Glomerular visceral epithelial cell (primary cell): ENCODE results near the gene RPL27.
"Not testable (repeated sequence)": the region's sequence is repeated elsewhere in the genome, so short reads cannot be mapped to it uniquely, and the experiment has no call there.

ENCODE experiments used
- DNase-seq: peaks from one replicate; pipeline ENCODE4 v3.0.0-alpha.2; 2016; ENCODE audit errors: extremely low spot score

The RPL27 gene

DNA sequence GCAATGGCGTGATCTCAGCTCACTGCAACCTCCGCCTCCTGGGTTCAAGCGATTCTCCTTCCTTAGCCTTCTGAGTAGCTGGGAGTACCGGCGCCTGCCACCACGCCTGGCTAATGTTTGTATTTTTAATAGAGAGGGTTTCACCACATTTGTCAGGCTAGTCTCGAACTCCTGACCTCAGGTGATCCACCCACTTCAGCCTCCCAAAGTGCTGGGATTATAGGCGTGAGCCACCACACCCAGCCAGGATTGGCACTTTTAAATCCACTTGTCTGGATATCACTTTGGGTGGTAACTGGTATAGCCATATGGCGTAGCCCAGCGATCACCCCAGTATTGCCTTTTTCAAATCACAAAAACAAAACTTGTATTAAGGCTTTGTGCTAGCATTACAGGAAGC, 4.3 kb upstream of the RPL27 start:
- DNase-seq = not testable (repeated sequence)

DNA sequence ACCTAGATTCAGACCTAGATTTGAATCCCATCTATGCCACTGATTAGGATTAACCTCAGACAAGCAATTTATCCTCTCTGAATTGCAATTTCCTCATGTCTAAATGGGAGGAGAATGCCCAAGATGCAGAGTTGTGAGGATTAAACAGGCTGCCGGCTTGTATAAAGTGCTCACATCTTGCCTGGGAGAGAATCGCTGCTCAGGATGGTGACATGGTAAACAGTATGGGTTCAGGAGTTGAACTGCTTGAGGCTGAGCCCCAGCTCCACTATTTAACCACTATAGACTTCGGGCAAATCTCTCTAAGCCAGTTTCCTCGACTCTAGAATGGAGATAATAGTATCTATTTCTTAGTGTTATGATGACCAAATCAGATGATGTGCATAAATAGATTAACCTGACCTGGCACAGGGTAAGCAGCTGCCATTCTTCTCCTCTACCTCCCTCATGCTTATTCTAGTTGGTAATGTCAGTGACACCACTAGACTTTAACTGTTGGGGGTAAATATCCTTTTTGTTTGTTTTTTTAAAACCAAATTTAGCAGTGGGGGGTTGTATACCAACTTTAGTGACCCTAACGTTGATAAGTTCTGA, 732 bp upstream of the RPL27 start:
- DNase-seq = no peak

DNA sequence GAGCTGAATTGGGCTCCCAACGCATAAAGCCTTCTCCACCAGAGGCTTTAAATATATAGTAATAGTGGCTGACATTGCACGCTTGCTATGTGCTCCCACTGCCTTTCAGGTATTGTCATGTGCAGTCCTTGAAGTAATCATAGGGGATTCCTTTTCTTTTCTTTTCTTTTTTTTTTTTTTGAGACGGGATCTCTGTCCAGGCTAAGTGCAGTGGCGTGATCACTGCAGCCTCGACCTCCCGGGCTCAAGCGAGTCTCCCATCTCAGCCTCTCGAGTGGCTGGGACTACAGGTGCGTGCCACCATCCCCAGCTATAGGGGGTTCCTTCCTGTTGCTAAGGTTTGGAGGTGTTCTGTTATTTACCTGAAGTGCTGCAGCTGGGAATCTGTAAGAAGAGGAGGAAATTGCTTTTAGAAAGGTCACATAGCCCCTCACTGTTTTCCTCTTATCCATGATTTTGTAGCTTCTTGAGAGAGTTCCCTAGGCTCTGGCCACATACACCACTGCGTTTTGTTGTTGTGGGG, 845 bp downstream of the RPL27 start:
- DNase-seq = no peak

DNA sequence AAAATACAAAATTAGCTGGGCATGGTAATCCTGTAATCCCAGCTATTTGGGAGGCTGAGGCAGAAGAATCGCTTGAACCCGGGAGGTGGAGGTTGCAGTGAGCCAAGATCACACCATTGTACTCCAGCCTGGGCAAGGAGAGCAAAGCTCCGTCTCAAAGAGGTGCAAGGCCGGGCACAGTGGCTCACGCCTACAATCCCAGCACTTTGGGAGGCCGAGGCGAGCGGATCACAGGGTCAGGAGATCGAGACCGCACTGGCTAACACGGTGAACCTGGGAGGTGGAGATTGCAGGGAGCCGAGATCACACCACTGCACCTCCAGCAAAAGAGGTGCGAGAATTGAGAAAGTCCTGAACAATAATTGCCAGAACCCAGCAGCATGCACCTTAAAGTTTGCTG, 2.7 kb downstream of the RPL27 start:
- not testable (repeated sequence) for DNase-seq

DNA sequence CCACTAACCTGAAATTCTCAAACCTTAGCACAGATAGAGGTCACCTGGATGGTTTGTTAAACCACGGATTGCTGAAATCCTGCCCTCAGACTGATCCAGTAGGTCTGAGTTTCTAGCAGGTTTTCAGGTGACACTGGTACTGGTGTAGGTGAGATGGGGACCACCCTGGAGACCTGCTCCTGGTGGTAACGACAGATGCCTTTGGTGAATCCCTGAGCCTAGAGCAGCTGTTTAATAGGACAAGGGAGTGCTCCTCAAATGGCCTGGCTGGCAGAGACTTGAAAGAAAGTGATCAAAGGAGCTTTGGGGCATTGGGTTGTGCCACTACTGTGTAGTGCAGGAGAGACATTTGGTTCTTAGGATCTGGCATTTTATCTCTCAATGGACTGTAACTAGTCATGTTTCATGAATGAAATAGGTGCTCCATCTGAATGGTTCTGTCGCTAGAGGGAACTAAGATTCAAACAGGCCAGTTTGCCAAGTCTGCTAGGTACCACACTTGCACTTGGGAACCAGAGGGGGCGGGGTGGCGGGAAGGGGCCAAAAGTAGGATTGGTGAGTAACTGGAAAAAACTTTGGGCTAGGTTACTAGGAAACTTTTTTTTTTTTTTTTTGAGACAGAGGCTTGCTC, 5.4 kb downstream of the RPL27 start:
- DNase-seq = peak; percentile 57

DNA sequence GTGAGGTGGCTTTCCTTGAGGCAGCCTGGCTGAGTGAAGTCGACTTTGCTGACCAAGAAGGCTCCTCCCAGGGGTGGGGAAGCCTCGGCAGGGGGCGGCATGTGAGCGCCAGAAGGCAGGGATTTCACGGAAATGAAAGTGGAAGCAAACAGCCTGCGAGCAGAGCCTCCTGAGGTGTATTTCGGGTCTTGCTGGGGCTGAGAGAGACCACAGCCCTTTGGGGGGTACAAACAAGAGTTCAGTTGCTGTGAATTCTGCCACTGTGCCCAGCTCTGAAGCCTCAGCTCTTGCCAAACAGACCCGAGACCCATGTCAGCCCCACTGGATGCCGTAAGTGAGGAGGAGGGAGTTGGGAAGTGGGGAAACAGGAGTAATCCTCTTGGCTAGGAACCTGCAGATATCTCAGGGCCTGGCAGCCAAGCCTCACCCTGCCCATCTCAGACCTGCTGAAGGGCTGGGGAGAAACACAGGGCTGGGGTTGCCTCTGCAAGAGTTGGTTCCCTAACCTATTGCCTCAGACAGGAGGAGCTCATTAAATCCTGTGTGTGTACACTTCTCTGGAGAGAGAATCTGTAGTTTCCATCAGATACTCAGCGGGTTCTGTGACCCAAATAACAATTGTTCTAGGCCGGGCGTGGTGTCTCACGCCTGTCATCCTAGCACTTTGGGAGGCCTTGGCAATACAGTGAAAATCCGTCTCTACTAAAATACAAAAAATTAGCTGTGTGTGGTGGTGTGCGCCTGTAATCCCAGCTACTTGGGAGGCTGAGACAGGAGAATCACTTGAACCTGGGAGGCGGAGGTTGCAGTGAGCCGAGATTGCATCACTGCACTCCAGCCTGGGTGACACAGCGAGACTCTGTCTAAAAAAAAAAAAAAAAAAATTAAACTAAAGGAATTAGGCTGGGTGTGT, 8.7 kb downstream of the RPL27 start, which contains the start of gene IFI35:
Gene IFI35 (plus strand): TSS at position 146 of the 913 bp plus-strand sequence. CDS start 164 bp downstream, at position 310.
- peak; percentile 86 for DNase-seq

DNA sequence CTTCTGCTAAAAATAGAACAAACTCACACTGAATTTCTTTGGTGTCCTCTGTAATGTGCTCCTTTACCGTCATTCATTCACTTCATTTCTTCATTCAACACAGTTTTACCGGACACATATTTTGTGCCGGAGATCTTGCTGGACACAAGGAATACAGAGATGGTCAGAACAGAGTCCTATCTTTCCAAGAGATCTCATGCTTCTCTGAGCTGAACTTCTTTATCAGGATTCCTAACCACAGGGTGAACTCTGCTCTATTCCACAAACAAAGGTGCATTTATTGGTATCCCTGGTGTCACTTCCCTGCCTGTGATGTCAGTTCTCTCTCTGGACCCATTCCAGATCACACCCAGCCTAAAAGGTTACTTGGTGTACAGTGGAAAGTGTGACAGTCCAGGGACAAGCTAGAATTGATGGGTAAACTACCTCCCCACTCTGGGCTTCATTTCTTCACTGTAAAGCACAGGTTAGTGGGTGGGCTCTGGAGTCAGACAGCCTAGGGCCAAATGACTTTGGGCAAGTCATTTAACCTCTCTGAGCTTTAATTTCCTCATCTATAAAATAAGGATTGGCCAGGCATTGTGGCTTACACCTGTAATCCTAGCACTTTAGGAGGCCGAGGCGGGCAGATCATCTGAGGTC, 12.6 kb downstream of the RPL27 start:
- DNase-seq = no peak

DNA sequence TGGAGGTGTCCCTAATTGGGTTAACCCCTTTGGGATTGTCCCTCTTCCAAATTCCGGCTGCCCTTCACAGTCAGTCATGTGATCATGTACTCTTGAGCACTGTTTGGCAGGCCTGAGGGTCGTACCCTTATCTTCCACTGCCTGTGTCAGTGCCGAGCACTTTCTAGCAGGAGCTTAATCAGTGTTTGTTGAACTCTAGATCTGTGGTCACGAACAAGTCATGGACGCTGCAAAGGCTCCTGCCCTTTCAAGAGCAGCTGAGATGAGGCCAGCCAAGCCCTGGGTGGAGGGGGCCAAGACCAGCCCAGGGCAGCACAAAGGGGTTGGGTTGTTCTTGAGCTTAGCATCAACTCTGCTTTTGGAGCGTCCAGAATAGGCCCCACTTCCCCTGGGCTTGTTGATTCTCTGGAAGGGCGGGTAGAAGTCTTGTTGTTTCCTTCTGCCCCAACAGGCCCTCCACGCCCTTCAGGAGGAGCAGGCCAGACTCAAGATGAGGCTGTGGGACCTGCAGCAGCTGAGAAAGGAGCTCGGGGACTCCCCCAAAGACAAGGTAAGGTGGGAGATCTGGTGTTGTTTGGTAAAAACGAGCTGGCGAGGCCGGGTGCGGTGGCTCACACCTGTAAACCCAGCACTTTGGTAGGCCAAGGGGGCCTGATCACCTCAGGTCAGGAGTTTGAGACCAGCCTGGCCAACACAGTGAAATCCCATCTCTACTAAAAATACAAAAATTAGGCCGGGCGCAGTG, 13.7 kb downstream of the RPL27 start:
- DNase-seq = no peak

DNA sequence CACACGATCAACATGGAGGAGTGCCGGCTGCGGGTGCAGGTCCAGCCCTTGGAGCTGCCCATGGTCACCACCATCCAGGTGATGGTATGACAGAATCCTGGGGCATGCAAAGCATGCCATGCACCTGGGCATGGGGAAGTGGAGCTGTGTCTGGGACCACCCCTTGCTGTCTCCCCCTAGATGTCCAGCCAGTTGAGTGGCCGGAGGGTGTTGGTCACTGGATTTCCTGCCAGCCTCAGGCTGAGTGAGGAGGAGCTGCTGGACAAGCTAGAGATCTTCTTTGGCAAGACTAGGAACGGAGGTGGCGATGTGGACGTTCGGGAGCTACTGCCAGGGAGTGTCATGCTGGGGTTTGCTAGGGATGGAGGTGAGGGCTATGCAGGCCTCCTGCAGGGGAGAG, 15.1 kb downstream of the RPL27 start:
- DNase-seq = no peak

DNA sequence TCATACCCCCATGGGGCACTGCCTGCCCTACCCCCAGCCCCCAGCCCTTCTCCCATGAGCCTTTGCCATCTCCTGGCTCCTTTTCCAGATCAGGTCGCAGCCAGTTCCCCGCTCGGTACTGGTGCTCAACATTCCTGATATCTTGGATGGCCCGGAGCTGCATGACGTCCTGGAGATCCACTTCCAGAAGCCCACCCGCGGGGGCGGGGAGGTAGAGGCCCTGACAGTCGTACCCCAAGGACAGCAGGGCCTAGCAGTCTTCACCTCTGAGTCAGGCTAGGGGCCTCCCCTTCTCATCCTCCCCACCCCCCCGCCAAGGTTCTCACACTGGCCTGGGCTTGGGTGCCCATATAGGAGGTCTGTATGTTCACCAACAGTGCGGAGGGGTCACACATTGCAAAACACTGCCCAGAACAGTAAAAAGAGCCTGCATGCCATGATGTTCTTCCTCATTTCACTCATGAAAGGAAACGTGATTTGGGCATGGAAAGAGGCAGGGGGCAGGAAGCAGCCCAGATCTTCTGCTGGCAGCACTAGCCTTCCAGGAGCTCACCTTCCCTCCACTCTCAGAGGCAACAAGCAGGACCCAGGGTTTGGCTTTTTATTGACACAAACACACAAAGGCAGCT, 15.9 kb downstream of the RPL27 start:
- DNase-seq = no peak

DNA sequence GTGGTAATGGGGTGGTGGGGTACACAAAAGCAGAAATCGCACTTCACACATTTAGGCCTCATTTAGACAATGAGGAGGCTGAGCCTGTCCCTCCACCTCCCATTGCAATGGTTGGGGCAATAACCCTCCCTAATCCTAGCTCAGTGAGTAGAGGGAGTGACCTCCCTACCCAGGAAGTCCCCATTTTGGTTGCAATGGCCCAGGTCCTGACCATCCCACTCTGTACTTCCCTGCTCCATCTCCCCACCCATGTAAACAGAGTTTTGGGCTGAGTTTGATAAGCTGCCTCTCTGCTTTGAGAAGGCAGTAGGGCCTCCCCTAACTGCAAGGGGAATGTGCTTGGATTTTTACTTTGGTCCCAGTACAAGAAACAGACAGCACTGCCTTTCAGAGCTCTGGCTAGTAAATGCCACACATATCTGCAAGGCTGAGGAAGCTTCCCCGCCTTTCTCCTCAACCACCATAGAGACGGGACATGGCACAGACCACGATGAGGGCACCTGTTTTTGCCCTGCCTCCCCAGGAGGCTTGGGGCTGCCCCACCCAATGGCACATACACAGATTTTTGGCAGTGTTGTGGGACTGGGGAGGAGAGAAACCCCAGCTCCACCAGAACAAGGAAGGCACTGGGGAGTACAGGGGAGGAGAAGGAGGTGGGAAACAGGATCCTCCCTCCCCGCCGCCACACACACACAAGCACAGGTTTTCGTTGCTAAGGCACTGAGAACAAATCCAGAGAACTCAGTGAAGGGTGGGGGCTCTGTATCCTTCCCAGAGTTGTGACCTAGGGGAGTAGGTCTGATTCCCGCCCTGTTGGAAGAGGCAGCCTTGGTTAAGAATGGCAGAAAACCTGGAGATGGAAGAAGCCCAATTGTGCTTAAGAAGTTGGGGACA, 16.7 kb downstream of the RPL27 start:
- no peak for DNase-seq

DNA sequence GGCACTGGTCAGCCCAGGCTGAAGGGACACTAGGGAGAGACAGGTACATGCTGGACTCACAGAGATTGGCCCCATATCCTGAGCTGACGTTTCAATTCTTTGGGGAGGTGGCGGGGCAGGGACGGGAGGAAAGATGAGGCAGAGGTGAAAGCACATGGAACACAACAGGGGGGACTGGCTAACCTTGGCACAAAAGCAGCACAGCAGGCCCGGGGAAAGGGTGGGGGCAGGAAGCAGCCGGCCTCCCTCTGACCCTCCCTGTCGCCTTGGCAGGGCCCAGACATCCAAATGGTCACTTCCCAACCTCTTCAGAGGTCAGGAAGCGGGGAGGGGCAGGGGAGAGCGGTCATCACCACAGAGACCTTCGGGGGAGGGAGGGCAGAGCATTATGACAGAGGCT, 17.4 kb downstream of the RPL27 start:
- DNase-seq = no peak

DNA sequence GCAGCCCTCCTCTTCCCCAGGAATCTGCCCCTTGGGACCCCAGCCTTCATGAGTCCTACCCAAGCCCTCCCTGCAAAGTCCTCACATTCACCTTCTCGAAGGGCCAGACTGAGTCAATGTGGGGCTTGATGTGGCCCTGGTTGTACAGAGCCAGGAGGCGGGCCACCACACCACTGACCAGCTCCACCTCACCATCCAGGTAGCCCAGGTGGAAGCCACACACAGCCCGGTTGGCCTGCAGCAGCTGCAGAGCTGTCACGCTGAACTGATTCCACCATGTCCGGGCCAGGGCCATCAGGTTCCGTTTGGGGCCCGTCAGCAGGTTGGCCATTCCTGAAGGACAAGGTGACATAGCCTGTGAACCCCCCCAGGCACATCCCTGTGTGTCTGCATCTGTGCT, 18.0 kb downstream of the RPL27 start:
- no peak for DNase-seq

DNA sequence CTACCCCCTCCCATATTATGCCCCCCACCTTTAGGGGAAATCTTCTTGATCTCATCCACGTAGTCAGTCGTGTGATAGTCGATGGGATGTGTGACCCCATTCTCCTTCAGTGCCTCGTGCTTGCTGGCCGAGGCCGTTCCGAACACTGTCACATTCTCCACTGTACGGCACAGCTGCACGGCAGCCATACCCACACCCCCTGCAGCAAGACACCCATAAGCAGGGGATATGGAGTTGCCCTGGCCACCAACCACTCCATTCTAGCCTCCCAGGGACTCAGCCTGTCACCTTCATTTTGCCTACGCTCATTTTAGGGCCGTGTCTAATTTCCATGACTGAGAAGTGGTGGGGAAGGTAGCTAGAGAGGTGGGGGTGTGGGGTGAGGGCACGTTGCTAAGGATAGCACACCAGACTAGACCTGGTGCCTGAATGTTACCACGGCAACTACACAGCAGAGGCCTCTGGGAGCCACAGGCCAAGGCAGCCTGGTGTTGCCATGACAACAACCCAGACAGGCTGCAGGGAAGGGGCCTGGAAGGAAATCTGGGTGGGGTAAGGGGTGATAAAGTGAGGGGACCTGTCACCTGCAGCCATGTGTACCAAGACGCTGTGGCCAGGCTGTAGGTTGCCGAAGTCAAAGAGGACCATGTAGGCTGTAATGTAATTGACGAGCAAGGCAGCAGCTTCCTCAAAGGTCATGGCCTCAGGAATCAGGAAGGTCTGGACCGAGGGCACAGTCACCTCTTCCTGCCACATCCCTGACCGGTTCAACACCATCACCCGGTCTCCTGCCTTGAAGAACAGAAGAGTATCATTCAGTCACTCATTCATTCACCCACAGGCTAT, 20.0 kb downstream of the RPL27 start:
- DNase-seq = no peak

DNA sequence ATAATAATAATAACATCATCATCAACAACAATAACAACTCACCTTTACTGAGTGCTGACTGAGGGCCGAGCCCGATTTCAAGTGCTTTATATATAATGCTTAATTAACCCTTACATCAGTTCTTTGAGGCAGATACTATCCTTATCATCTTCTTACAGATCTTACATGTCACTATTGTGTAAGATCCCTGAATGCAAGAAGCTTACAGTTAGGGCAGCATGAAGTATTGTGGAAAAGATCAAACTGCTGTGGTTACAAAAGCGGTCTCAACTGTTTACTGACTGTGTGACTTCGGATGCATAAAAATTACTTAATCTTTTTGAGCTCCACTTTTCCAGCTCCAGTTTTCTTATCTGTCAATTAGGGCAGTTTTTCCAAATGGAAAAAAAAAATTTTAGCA, 20.7 kb downstream of the RPL27 start:
- DNase-seq = no peak

DNA sequence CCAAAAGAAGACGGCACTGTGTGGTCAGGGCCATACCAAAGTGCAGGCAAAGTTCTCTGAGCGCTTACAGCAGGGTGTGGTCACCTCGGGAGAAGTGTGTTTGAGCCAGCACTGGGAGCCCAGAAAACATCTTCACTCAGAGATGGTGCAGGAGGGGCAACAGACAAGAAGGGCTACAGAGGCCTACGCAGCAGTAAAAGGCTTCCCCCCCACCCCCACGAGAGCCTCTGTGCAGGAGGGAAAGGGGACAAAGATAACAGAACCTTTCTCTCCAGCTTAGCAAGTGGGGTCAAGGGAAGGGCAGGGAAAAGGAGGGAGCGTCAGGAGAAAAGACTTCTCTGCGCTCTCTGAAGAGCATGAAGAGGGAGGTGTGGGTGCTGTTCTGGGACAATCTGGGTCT, 21.2 kb downstream of the RPL27 start:
- no peak for DNase-seq

DNA sequence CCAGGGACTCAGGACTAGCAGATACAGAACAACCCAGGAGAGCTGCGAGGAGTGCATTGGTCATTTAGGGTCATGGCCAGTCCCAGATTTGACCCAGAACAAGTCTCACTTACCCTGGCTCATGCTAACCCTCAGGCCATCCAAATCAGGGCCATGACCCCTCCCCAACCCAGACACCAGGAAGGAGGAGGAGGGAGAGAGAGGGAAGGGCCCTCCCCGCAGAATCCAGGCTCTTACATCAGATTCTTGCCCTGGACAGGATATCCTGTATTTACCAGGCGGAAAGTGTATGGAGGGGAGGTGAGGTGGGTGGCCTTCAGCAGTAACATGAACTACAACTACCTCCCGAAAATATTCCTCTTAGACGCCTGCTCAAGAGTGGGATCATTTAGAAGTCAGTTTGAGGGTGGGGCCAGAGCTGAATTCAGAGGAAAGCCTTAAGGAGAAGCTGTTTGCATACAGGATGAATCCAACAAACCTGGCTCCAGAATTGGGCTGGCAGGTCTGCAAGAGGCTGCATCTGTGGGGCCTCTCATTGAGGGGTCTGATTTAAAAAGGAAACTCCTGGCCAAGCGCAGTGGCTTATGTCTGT, 21.9 kb downstream of the RPL27 start:
- no peak for DNase-seq
